IPS DF 19.7 (cell line): ENCODE data around the gene TRNAU1AP.
"Not testable (repeated sequence)": the region's sequence is repeated elsewhere in the genome, so short reads cannot be mapped to it uniquely, and the experiment has no call there.

Experiments
- DNase-seq: peaks from one replicate; pipeline ENCODE4 v3.0.0-alpha.2; 2013; ENCODE audit warnings: low read depth, low spot score

The TRNAU1AP gene

GRCh38 chr1:28521502-28522164, 31.3 kb upstream of the TRNAU1AP start:
- no peak for DNase-seq

- not testable (repeated sequence) for DNase-seq
Measured at GRCh38 chr1:28522537-28522936, 30.3 kb upstream of the TRNAU1AP start.

GRCh38 chr1:28525002-28525642, 27.8 kb upstream of the TRNAU1AP start:
- DNase-seq, result not testable (repeated sequence)

- DNase-seq, result no peak
Measured at GRCh38 chr1:28526886-28527285, 26.0 kb upstream of the TRNAU1AP start.

- no peak for DNase-seq
Measured at GRCh38 chr1:28530456-28530855, 22.4 kb upstream of the TRNAU1AP start.

- DNase-seq, result no peak
Measured at GRCh38 chr1:28534671-28535070, 18.2 kb upstream of the TRNAU1AP start.

- DNase-seq, result no peak
Measured at GRCh38 chr1:28535180-28535579, 17.7 kb upstream of the TRNAU1AP start.

- no peak for DNase-seq
Measured at GRCh38 chr1:28537457-28538199, 15.3 kb upstream of the TRNAU1AP start.

GRCh38 chr1:28538286-28538685, 14.6 kb upstream of the TRNAU1AP start:
- DNase-seq, result no peak

- no peak for DNase-seq
Measured at GRCh38 chr1:28540651-28541050, 12.2 kb upstream of the TRNAU1AP start.

- not testable (repeated sequence) for DNase-seq
Measured at GRCh38 chr1:28541414-28542015, 11.4 kb upstream of the TRNAU1AP start.

- DNase-seq, result no peak
Measured at GRCh38 chr1:28545246-28545628, 7.6 kb upstream of the TRNAU1AP start.

- DNase-seq, result no peak
Measured at GRCh38 chr1:28548318-28548717, 4.6 kb upstream of the TRNAU1AP start.

GRCh38 chr1:28551381-28551780, 1.5 kb upstream of the TRNAU1AP start:
- no peak for DNase-seq

- DNase-seq, result no peak
Measured at GRCh38 chr1:28560886-28561285, 8.0 kb downstream of the TRNAU1AP start.

GRCh38 chr1:28564310-28564709, 11.4 kb downstream of the TRNAU1AP start:
- no peak for DNase-seq

- no peak for DNase-seq
Measured at GRCh38 chr1:28565040-28565439, 12.2 kb downstream of the TRNAU1AP start.

GRCh38 chr1:28565726-28566125, 12.8 kb downstream of the TRNAU1AP start:
- DNase-seq, result no peak

GRCh38 chr1:28566931-28567330, 14.0 kb downstream of the TRNAU1AP start:
- no peak for DNase-seq

GRCh38 chr1:28571911-28572310, 19.0 kb downstream of the TRNAU1AP start:
- DNase-seq, result no peak

GRCh38 chr1:28572891-28573290, 20.0 kb downstream of the TRNAU1AP start:
- not testable (repeated sequence) for DNase-seq

- no peak for DNase-seq
Measured at GRCh38 chr1:28573564-28573963, 20.7 kb downstream of the TRNAU1AP start.
